Astrocyte (in vitro differentiated cells and primary cell): ENCODE data around the gene TMEM203.
"Not testable (repeated sequence)": the region's sequence is repeated elsewhere in the genome, so short reads cannot be mapped to it uniquely, and the experiment has no call there.

Source experiments
- CTCF ChIP-seq: IDR thresholded peaks from 2 replicates; pipeline ENCODE4 v1.5.1; 2011; ENCODE audit warnings: low read depth, mild to moderate bottlenecking, inconsistent platforms, low read length, moderate library complexity; ENCODE audit not compliant: insufficient read depth
- EZH2 ChIP-seq: IDR thresholded peaks from 2 replicates; pipeline ENCODE4 v1.6.1; 2012; ENCODE audit warnings: mild to moderate bottlenecking, low read length, inconsistent platforms; ENCODE audit not compliant: insufficient read depth

- not testable (repeated sequence) for TF ChIP-seq CTCF, EZH2
These were observed 34.2 kb upstream of the TMEM203 start for GRCh38 chr9:137239541-137240200.
